Activated CD4-positive, alpha-beta T cell treated with anti-CD3 and anti-CD28 coated beads, Interleukin-2, amount 10 ng/mL, durations not matched to agents 24 days and 14 days (primary cell): ENCODE results near the gene TMPRSS3. TPM values are rescaled to one million over a fixed set of nuclear protein-coding genes. Genes with fewer than 3 reads are reported as not detected.
A peak's percentile ranks its signal among the peaks of the same experiment; 100 is the strongest.

ENCODE experiments used
- DNase-seq: peaks from one replicate; pipeline ENCODE4 v3.0.0; 2022
- H3K27ac Mint-ChIP-seq: one replicate; pipeline ENCODE4 v1.8.0; 2022; ENCODE audit warnings: mild to moderate bottlenecking, mixed read lengths
- H3K27me3 Mint-ChIP-seq: one replicate; pipeline ENCODE4 v1.8.0; 2022; ENCODE audit warnings: mixed read lengths
- H3K36me3 Mint-ChIP-seq: one replicate; pipeline ENCODE4 v1.8.0; 2022; ENCODE audit warnings: low read depth, mild to moderate bottlenecking, mixed read lengths
- H3K4me1 Mint-ChIP-seq: one replicate; pipeline ENCODE4 v1.8.0; 2021; ENCODE audit warnings: mixed read lengths
- H3K4me3 Mint-ChIP-seq: one replicate; pipeline ENCODE4 v1.8.0; 2022; ENCODE audit warnings: mild to moderate bottlenecking, moderate library complexity, mixed read lengths
- H3K9me3 Mint-ChIP-seq: one replicate; pipeline ENCODE4 v1.8.0; 2021; ENCODE audit warnings: mixed read lengths
- intact Hi-C: fragments of 100-400 bp; cut with micrococcal nuclease; formaldehyde crosslinking; loops from one replicate; pipeline ENCODE4 v1.15.1; 2023
- total RNA-seq: library from RNA; stranded (reverse); gene quantifications from 2 replicates; pipeline ENCODE4 v1.2.3, GENCODE V29; 2022

Gene TMPRSS3
- total RNA-seq, 1 donor from 2014 or later = 58.7 TPM

GRCh38 chr21:42387164-42387563 lies 8.7 kb downstream of the TMPRSS3 start:
- no peak overlapping the region for H3K27ac Mint-ChIP-seq
- no peaks in the 10 kb centered on the region for H3K27me3 Mint-ChIP-seq
- H3K36me3 Mint-ChIP-seq = peaks cover 67% of the 10 kb centered on the region
- no peak for DNase-seq
- no peak overlapping the region for H3K4me3 Mint-ChIP-seq
- intact Hi-C loops = no loop called here
- H3K4me1 Mint-ChIP-seq = peaks cover 57% of the 10 kb centered on the region
- peaks cover 6% of the 10 kb centered on the region for H3K9me3 Mint-ChIP-seq

GRCh38 chr21:42386034-42386591 lies 9.7 kb downstream of the TMPRSS3 start:
- no peak overlapping the region for H3K27ac Mint-ChIP-seq
- H3K36me3 Mint-ChIP-seq = peaks cover 68% of the 10 kb centered on the region
- no peaks in the 10 kb centered on the region for H3K27me3 Mint-ChIP-seq
- H3K4me1 Mint-ChIP-seq = peaks cover 51% of the 10 kb centered on the region
- DNase-seq = no peak
- H3K4me3 Mint-ChIP-seq = no peak overlapping the region
- intact Hi-C loops = no loop called here
- H3K9me3 Mint-ChIP-seq = peaks cover 14% of the 10 kb centered on the region

- peaks cover 14% of the 10 kb centered on the region for H3K9me3 Mint-ChIP-seq
- H3K4me3 Mint-ChIP-seq = no peak overlapping the region
- no peaks in the 10 kb centered on the region for H3K27me3 Mint-ChIP-seq
- no peak for DNase-seq
- peaks cover 66% of the 10 kb centered on the region for H3K36me3 Mint-ChIP-seq
- H3K27ac Mint-ChIP-seq = no peak overlapping the region
- H3K4me1 Mint-ChIP-seq = peaks cover 46% of the 10 kb centered on the region
- intact Hi-C loops = no loop called here
Observed at GRCh38 chr21:42385619-42386018, 10.2 kb downstream of the TMPRSS3 start.

GRCh38 chr21:42384989-42385388 lies 10.9 kb downstream of the TMPRSS3 start:
- H3K4me3 Mint-ChIP-seq = peak overlapping the region; percentile 15
- DNase-seq = no peak
- H3K36me3 Mint-ChIP-seq = peaks cover 69% of the 10 kb centered on the region
- H3K4me1 Mint-ChIP-seq = peaks cover 41% of the 10 kb centered on the region
- peak overlapping the region; percentile 77 for H3K27ac Mint-ChIP-seq
- H3K27me3 Mint-ChIP-seq = no peaks in the 10 kb centered on the region
- intact Hi-C loops = no loop called here
- peaks cover 14% of the 10 kb centered on the region for H3K9me3 Mint-ChIP-seq

- H3K27me3 Mint-ChIP-seq = no peaks in the 10 kb centered on the region
- intact Hi-C loops = no loop called here
Observed at GRCh38 chr21:42384156-42384945, 11.5 kb downstream of the TMPRSS3 start.

GRCh38 chr21:42383331-42383730 lies 12.5 kb downstream of the TMPRSS3 start:
- peaks cover 61% of the 10 kb centered on the region for H3K36me3 Mint-ChIP-seq
- H3K27me3 Mint-ChIP-seq = no peaks in the 10 kb centered on the region
- no peak for DNase-seq
- H3K27ac Mint-ChIP-seq = no peak overlapping the region
- peaks cover 29% of the 10 kb centered on the region for H3K4me1 Mint-ChIP-seq
- no peak overlapping the region for H3K4me3 Mint-ChIP-seq
- intact Hi-C loops = no loop called here
- peaks cover 14% of the 10 kb centered on the region for H3K9me3 Mint-ChIP-seq

More at GRCh38 chr21:42384156-42384945, 11.5 kb downstream of the TMPRSS3 start:
- Mint-ChIP-seq H3K9me3 (peaks cover 14% of the 10 kb centered on the region), H3K4me1 (peaks cover 36% of the 10 kb centered on the region), H3K4me3 (no peak overlapping the region), H3K36me3 (peaks cover 68% of the 10 kb centered on the region), H3K27ac (no peak overlapping the region)
- no peak for DNase-seq

- H3K27ac Mint-ChIP-seq = no peak overlapping the region
- H3K4me1 Mint-ChIP-seq = peaks cover 25% of the 10 kb centered on the region
- H3K9me3 Mint-ChIP-seq = peaks cover 14% of the 10 kb centered on the region
- intact Hi-C loops = no loop called here
- DNase-seq = no peak
- no peak overlapping the region for H3K4me3 Mint-ChIP-seq
- H3K36me3 Mint-ChIP-seq = peaks cover 56% of the 10 kb centered on the region
- no peaks in the 10 kb centered on the region for H3K27me3 Mint-ChIP-seq
Observed at GRCh38 chr21:42382915-42383314, 12.9 kb downstream of the TMPRSS3 start.

GRCh38 chr21:42381347-42381984 lies 14.4 kb downstream of the TMPRSS3 start:
- no peak overlapping the region for H3K4me3 Mint-ChIP-seq
- no peak overlapping the region for H3K27ac Mint-ChIP-seq
- H3K27me3 Mint-ChIP-seq = no peaks in the 10 kb centered on the region
- H3K9me3 Mint-ChIP-seq = peaks cover 14% of the 10 kb centered on the region
- peak; percentile 75 for DNase-seq
- H3K4me1 Mint-ChIP-seq = peaks cover 13% of the 10 kb centered on the region
- peaks cover 46% of the 10 kb centered on the region for H3K36me3 Mint-ChIP-seq
- intact Hi-C loops = loop anchor here (2.0 kb wide), 1 partner anchor 19 kb away; no protein-coding TSS in a partner anchor

- intact Hi-C loops = loop anchor here (2.0 kb wide), 1 partner anchor 21 kb away; no protein-coding TSS in a partner anchor
- peaks cover 38% of the 10 kb centered on the region for H3K36me3 Mint-ChIP-seq
- DNase-seq = no peak
- no peaks in the 10 kb centered on the region for H3K27me3 Mint-ChIP-seq
- H3K27ac Mint-ChIP-seq = no peak overlapping the region
- no peak overlapping the region for H3K4me3 Mint-ChIP-seq
- H3K9me3 Mint-ChIP-seq = peaks cover 10% of the 10 kb centered on the region
- H3K4me1 Mint-ChIP-seq = peaks cover 7% of the 10 kb centered on the region
Observed at GRCh38 chr21:42379426-42380215, 16.2 kb downstream of the TMPRSS3 start.

- no peak for DNase-seq
- H3K27ac Mint-ChIP-seq = no peak overlapping the region
- peaks cover 32% of the 10 kb centered on the region for H3K36me3 Mint-ChIP-seq
- peaks cover 13% of the 10 kb centered on the region for H3K4me1 Mint-ChIP-seq
- no peaks in the 10 kb centered on the region for H3K27me3 Mint-ChIP-seq
- peaks cover 10% of the 10 kb centered on the region for H3K9me3 Mint-ChIP-seq
- no peak overlapping the region for H3K4me3 Mint-ChIP-seq
- intact Hi-C loops = no loop called here
Observed at GRCh38 chr21:42378418-42378817, 17.4 kb downstream of the TMPRSS3 start.

- H3K27me3 Mint-ChIP-seq = no peaks in the 10 kb centered on the region
- H3K9me3 Mint-ChIP-seq = peaks cover 10% of the 10 kb centered on the region
- DNase-seq = no peak
- H3K4me1 Mint-ChIP-seq = peaks cover 17% of the 10 kb centered on the region
- H3K27ac Mint-ChIP-seq = no peak overlapping the region
- peaks cover 35% of the 10 kb centered on the region for H3K36me3 Mint-ChIP-seq
- intact Hi-C loops = no loop called here
- no peak overlapping the region for H3K4me3 Mint-ChIP-seq
Observed at GRCh38 chr21:42377951-42378340, 17.9 kb downstream of the TMPRSS3 start.

GRCh38 chr21:42377211-42377950 lies 18.5 kb downstream of the TMPRSS3 start:
- peaks cover 19% of the 10 kb centered on the region for H3K4me1 Mint-ChIP-seq
- no peak overlapping the region for H3K4me3 Mint-ChIP-seq
- no peak for DNase-seq
- intact Hi-C loops = no loop called here
- peaks cover 30% of the 10 kb centered on the region for H3K36me3 Mint-ChIP-seq
- H3K27me3 Mint-ChIP-seq = no peaks in the 10 kb centered on the region
- no peak overlapping the region for H3K27ac Mint-ChIP-seq
- peaks cover 10% of the 10 kb centered on the region for H3K9me3 Mint-ChIP-seq

GRCh38 chr21:42376338-42376982 lies 19.4 kb downstream of the TMPRSS3 start:
- no peak for DNase-seq
- peaks cover 22% of the 10 kb centered on the region for H3K4me1 Mint-ChIP-seq
- intact Hi-C loops = no loop called here
- H3K27ac Mint-ChIP-seq = no peak overlapping the region
- peaks cover 24% of the 10 kb centered on the region for H3K36me3 Mint-ChIP-seq
- peaks cover under 1% of the 10 kb centered on the region for H3K9me3 Mint-ChIP-seq
- no peaks in the 10 kb centered on the region for H3K27me3 Mint-ChIP-seq
- H3K4me3 Mint-ChIP-seq = no peak overlapping the region
